HG03469 (cell line): Measurements from ENCODE around the gene NEK1.
"Not testable (repeated sequence)": the region's sequence is repeated elsewhere in the genome, so short reads cannot be mapped to it uniquely, and the experiment has no call there.

ENCODE experiments used
- ATAC-seq: cut with Tn5 transposase; IDR thresholded peaks from one replicate; pipeline ENCODE4 v1.9.1; 2021; ENCODE audit warnings: mild to moderate bottlenecking, moderate library complexity, moderate number of reproducible peaks; ENCODE audit not compliant: unreplicated experiment

NEK1 gene

GRCh38 chr4:169437299-169438047 is 174.9 kb downstream of the NEK1 start:
- ATAC-seq, result peak; percentile 74

GRCh38 chr4:169436734-169437133 is 175.6 kb downstream of the NEK1 start:
- no peak for ATAC-seq

- no peak for ATAC-seq
Measured at GRCh38 chr4:169428376-169428775, 184.0 kb downstream of the NEK1 start.

- not testable (repeated sequence) for ATAC-seq
Measured at GRCh38 chr4:169427727-169428126, 184.7 kb downstream of the NEK1 start.

- no peak for ATAC-seq
Measured at GRCh38 chr4:169420291-169420690, 192.1 kb downstream of the NEK1 start.

- ATAC-seq, result no peak
Measured at GRCh38 chr4:169418846-169419245, 193.5 kb downstream of the NEK1 start.

- ATAC-seq, result no peak
Measured at GRCh38 chr4:169417629-169418282, 194.6 kb downstream of the NEK1 start.

- ATAC-seq, result peak; percentile 53
Measured at GRCh38 chr4:169416997-169417396, 195.4 kb downstream of the NEK1 start.

GRCh38 chr4:169416461-169416860 is 195.9 kb downstream of the NEK1 start:
- no peak for ATAC-seq

GRCh38 chr4:169414913-169415312 is 197.5 kb downstream of the NEK1 start:
- no peak for ATAC-seq

- no peak for ATAC-seq
Measured at GRCh38 chr4:169412046-169412445, 200.3 kb downstream of the NEK1 start.

GRCh38 chr4:169410839-169411770 is 201.3 kb downstream of the NEK1 start:
- peak; percentile 98 for ATAC-seq

- no peak for ATAC-seq
Measured at GRCh38 chr4:169407217-169407845, 205.1 kb downstream of the NEK1 start.

- no peak for ATAC-seq
Measured at GRCh38 chr4:169404960-169405359, 207.4 kb downstream of the NEK1 start.

- no peak for ATAC-seq
Measured at GRCh38 chr4:169400832-169401231, 211.6 kb downstream of the NEK1 start.

- ATAC-seq, result peak; percentile 60
Measured at GRCh38 chr4:169399976-169400767, 212.2 kb downstream of the NEK1 start.

- no peak for ATAC-seq
Measured at GRCh38 chr4:169398316-169398715, 214.1 kb downstream of the NEK1 start.

- ATAC-seq, result no peak
Measured at GRCh38 chr4:169397762-169398161, 214.6 kb downstream of the NEK1 start.

GRCh38 chr4:169385376-169385775 is 227.0 kb downstream of the NEK1 start:
- ATAC-seq, result no peak

- no peak for ATAC-seq
Measured at GRCh38 chr4:169384779-169385178, 227.6 kb downstream of the NEK1 start.
